HCT116 (cell line): ENCODE data around the gene ZNF333. TPM values are rescaled to one million over a fixed set of nuclear protein-coding genes. Genes with fewer than 3 reads are reported as not detected.

Experiments used
- ATAC-seq: fragments of 200-7000 bp; cut with Tn5 transposase; 2 replicates; pipeline ENCODE4 v1.9.1; 2020; ENCODE audit warnings: mild to moderate bottlenecking, moderate library complexity
- BruUV-seq: library from RNA; stranded (reverse); fragments of 400-500 nt; replicated peaks from 2 replicates; lab custom pipeline; 2021; lab: Mats Ljungman, UMichigan
- CTCF ChIA-PET: fragments of 300-600 bp; sonication (Branson Sonifier 250); formaldehyde crosslinking; loops from one replicate; lab custom pipeline; 2021; ENCODE audit warnings: antibody characterized with exemption; lab: Charles Lee
- POLR2A ChIA-PET: fragments of 300-600, 350-600 bp; sonication (Branson Sonifier 250); formaldehyde crosslinking; loops from one replicate; lab custom pipeline; 2021; ENCODE audit warnings: antibody characterized with exemption; lab: Charles Lee
- RAD21 ChIA-PET, 2 experiments: fragments of 300-600 bp; sonication (Branson Sonifier 250); formaldehyde crosslinking; loops; one replicate each; lab custom pipeline; 2023; ENCODE audit warnings: low total read pairs in 2 of 2; ENCODE audit not compliant: uncharacterized antibody in 2 of 2, unreplicated experiment in 2 of 2, low non-redundant PET in 1 of 2; lab: Charles Lee
- DNase-seq: peaks from one replicate; pipeline ENCODE4 v3.0.0-alpha.2; 2010; ENCODE audit warnings: low read depth, low spot score
- H2AFZ ChIP-seq: fragments of 200-600 bp; shearing (Covaris generic), sonication (generic); 2 replicates; pipeline ENCODE4 v1.6.1; 2017; ENCODE audit warnings: low read depth, mixed run types, mixed read lengths, antibody characterized with exemption, low read length; ENCODE audit not compliant: poor library complexity, severe bottlenecking
- H3K27ac ChIP-seq: 2 replicates; pipeline ENCODE4 v1.5.1; 2012; ENCODE audit warnings: low read depth, low read length
- H3K27me3 ChIP-seq: fragments of 200-600 bp; sonication (generic); 2 replicates; pipeline ENCODE4 v1.6.1; 2016; ENCODE audit warnings: mixed run types, low read length, mixed read lengths; ENCODE audit not compliant: insufficient read depth
- H3K36me3 ChIP-seq, 2 experiments: fragments of 200-500 bp in 1 of 2; fragments of 200-600 bp in 1 of 2; sonication (Bioruptor generic) in 1 of 2; sonication (generic) in 1 of 2; 2 replicates each; pipeline versions ENCODE4 v1.5.1 to v1.6.1; 2014 to 2016; ENCODE audit warnings: low read length in 2 of 2, inconsistent platforms in 1 of 2, mixed read lengths in 1 of 2, mixed run types in 1 of 2; ENCODE audit not compliant: insufficient read depth in 2 of 2, control insufficient read depth in 1 of 2
- H3K4me1 ChIP-seq, 2 experiments: fragments of 200-600 bp in 1 of 2; sonication (generic) in 1 of 2; 2 replicates each; pipeline versions ENCODE4 v1.5.1 to v1.6.1; 2012 to 2017; ENCODE audit warnings: low read length in 2 of 2, inconsistent platforms in 1 of 2, mild to moderate bottlenecking in 1 of 2, mixed read lengths in 1 of 2, mixed run types in 1 of 2, moderate library complexity in 1 of 2; ENCODE audit not compliant: insufficient read depth in 2 of 2, control insufficient read depth in 1 of 2
- H3K4me2 ChIP-seq: fragments of 200-600 bp; sonication (generic); 2 replicates; pipeline ENCODE4 v1.6.1; 2017; ENCODE audit warnings: mixed run types, low read length, mixed read lengths
- H3K4me3 ChIP-seq, 2 experiments: fragments of 200-600 bp in 1 of 2; sonication (generic) in 1 of 2; replicated peaks in 1 of 2; 2 replicates each; pipeline ENCODE4 v1.5.1; 2011 to 2016; ENCODE audit warnings: low read length in 2 of 2, control low read depth in 1 of 2, low read depth in 1 of 2, mild to moderate bottlenecking in 1 of 2, mixed read lengths in 1 of 2, mixed run types in 1 of 2
- H3K79me2 ChIP-seq: fragments of 200-600 bp; sonication (generic); 2 replicates; pipeline ENCODE4 v1.6.1; 2017; ENCODE audit warnings: mild to moderate bottlenecking, mixed run types, low read length, moderate library complexity, mixed read lengths; ENCODE audit not compliant: insufficient read depth
- H3K9ac ChIP-seq: fragments of 200-600 bp; sonication (generic); 2 replicates; pipeline ENCODE4 v1.6.1; 2016; ENCODE audit warnings: low read length, mixed read lengths
- H3K9me2 ChIP-seq: fragments of 200-600 bp; sonication (generic), shearing (Covaris generic); 2 replicates; pipeline ENCODE4 v1.6.1; 2017; ENCODE audit warnings: mixed run types, mild to moderate bottlenecking, moderate library complexity; ENCODE audit not compliant: insufficient read depth
- H3K9me3 ChIP-seq, 2 experiments: fragments of 200-500 bp in 1 of 2; fragments of 200-600 bp in 1 of 2; sonication (Bioruptor generic) in 1 of 2; sonication (generic) in 1 of 2; 2 replicates each; pipeline ENCODE4 v1.6.1; 2014 to 2017; ENCODE audit warnings: low read length in 2 of 2, mixed read lengths in 2 of 2, inconsistent platforms in 1 of 2, low read depth in 1 of 2, mild to moderate bottlenecking in 1 of 2, mixed run types in 1 of 2, moderate library complexity in 1 of 2; ENCODE audit not compliant: control insufficient read depth in 1 of 2, insufficient read depth in 1 of 2
- H4K20me1 ChIP-seq: fragments of 200-600 bp; sonication (generic), shearing (Covaris generic); 2 replicates; pipeline ENCODE4 v1.6.1; 2017; ENCODE audit warnings: mixed run types, mild to moderate bottlenecking, moderate library complexity; ENCODE audit not compliant: insufficient read depth
- CBX3 ChIP-seq: IDR thresholded peaks from 2 replicates; pipeline ENCODE4 v1.6.1; 2012; ENCODE audit warnings: low read depth
- CEBPB ChIP-seq: IDR thresholded peaks from 2 replicates; pipeline ENCODE4 v1.6.1; 2012; ENCODE audit warnings: low read depth
- EGR1 ChIP-seq: IDR thresholded peaks from 2 replicates; pipeline ENCODE4 v1.6.1; 2012; ENCODE audit warnings: low read depth
- ELF1 ChIP-seq: IDR thresholded peaks from 2 replicates; pipeline ENCODE4 v1.6.1; 2012; ENCODE audit warnings: low read depth, borderline replicate concordance
- EZH2phosphoT487 ChIP-seq: fragments of 200-600 bp; IDR thresholded peaks from 2 replicates; pipeline ENCODE4 v1.6.1; 2018; ENCODE audit warnings: antibody characterized with exemption, borderline replicate concordance
- FOSL1 ChIP-seq: IDR thresholded peaks from 2 replicates; pipeline ENCODE4 v1.6.1; 2012; ENCODE audit warnings: low read depth
- JUND ChIP-seq: IDR thresholded peaks from 2 replicates; pipeline ENCODE4 v1.6.1; 2012
- MAX ChIP-seq: IDR thresholded peaks from 2 replicates; pipeline ENCODE4 v1.6.1; 2012
- POLR2A ChIP-seq: IDR thresholded peaks from 2 replicates; pipeline ENCODE4 v1.7.0; 2011; ENCODE audit warnings: borderline replicate concordance; ENCODE audit not compliant: insufficient read depth, insufficient read length; ENCODE audit errors: extremely low read depth
- POLR2AphosphoS5 ChIP-seq: IDR thresholded peaks from 2 replicates; pipeline ENCODE4 v1.6.1; 2011; ENCODE audit warnings: mild to moderate bottlenecking, low read depth, low read length, moderate library complexity
- RAD21 ChIP-seq: IDR thresholded peaks from 2 replicates; pipeline ENCODE4 v1.6.1; 2012; ENCODE audit warnings: low read depth, mild to moderate bottlenecking
- SIN3A ChIP-seq: IDR thresholded peaks from 2 replicates; pipeline ENCODE4 v1.6.1; 2012; ENCODE audit warnings: low read depth
- SP1 ChIP-seq: IDR thresholded peaks from 2 replicates; pipeline ENCODE4 v1.6.1; 2012; ENCODE audit warnings: low read depth
- SRF ChIP-seq: IDR thresholded peaks from 2 replicates; pipeline ENCODE4 v1.6.1; 2012; ENCODE audit warnings: low read depth
- YY1 ChIP-seq: IDR thresholded peaks from 2 replicates; pipeline ENCODE4 v1.6.1; 2011; ENCODE audit warnings: low read length, low read depth, moderate library complexity, mild to moderate bottlenecking; ENCODE audit not compliant: insufficient replicate concordance; ENCODE audit errors: extremely low read depth
- ZFX ChIP-seq: fragments of 450-650 bp; IDR thresholded peaks from 2 replicates; pipeline ENCODE4 v1.6.1; 2017
- ZNF274 ChIP-seq: fragments of 200-500 bp; sonication (Bioruptor generic); IDR thresholded peaks from 2 replicates; pipeline ENCODE4 v1.6.1; 2014; ENCODE audit warnings: mild to moderate bottlenecking, low read depth, low read length, inconsistent platforms
- intact Hi-C: fragments of 100-400 bp; cut with micrococcal nuclease; formaldehyde crosslinking; loops from 2 replicates; pipeline ENCODE4 v1.10.0; 2022
- total RNA-seq: library from RNA; stranded (reverse); gene quantifications from one replicate; pipeline ENCODE4 v1.2.1, GENCODE V29; 2021; ENCODE audit not compliant: unreplicated experiment
- TF ChIP-seq, protein P1 (sequence below): IDR thresholded peaks from 2 replicates; pipeline ENCODE4 v1.6.1; 2012

ZNF333 gene
- total RNA-seq, 1 experiment from 2014 or later: 9.2 TPM

- Histone ChIP-seq H4K20me1 (no peaks in the 10 kb centered on the region), H2AFZ (no peak overlapping the region), H3K4me1 (no peaks in the 10 kb centered on the region), H3K36me3 (no peaks in the 10 kb centered on the region), H3K4me2 (no peak overlapping the region), H3K9me2 (no peaks in the 10 kb centered on the region), H3K27ac (no peak overlapping the region), H3K9ac (no peak overlapping the region), H3K9me3 (no peaks in the 10 kb centered on the region), H3K79me2 (no peaks in the 10 kb centered on the region), H3K4me3 (no peak overlapping the region), H3K27me3 (0 out of 2 replicates have a peak, but pooled peaks cover 6% of the 10 kb centered on the region)
- DNase-seq (no peak), ATAC-seq (no peak)
- POLR2A ChIA-PET: no interaction called here
- RAD21 ChIA-PET: no interaction called here
- no peak for TF ChIP-seq ZNF274
- TF ChIP-seq SRF: no peak
- no peak for TF ChIP-seq RAD21
- TF ChIP-seq MAX: no peak
- TF ChIP-seq CBX3: no peak
- TF ChIP-seq JUND: no peak
- no peak for TF ChIP-seq SP1
- TF ChIP-seq ELF1: no peak
- no peak for TF ChIP-seq EGR1
- TF ChIP-seq, protein P1, sequence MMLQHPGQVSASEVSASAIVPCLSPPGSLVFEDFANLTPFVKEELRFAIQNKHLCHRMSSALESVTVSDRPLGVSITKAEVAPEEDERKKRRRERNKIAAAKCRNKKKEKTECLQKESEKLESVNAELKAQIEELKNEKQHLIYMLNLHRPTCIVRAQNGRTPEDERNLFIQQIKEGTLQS: no peak
- TF ChIP-seq EZH2phosphoT487: no peak
- no peak for TF ChIP-seq YY1
- no peak for TF ChIP-seq CEBPB
- TF ChIP-seq SIN3A: no peak
- TF ChIP-seq FOSL1: no peak
- no peak for TF ChIP-seq POLR2AphosphoS5
- TF ChIP-seq POLR2A: no peak
- TF ChIP-seq ZFX: no peak
- intact Hi-C loops: no loop called here
- CTCF ChIA-PET: no interaction called here
- no TSS peak for BruUV-seq
These were observed 11.6 kb upstream of the ZNF333 start for GRCh38 chr19:14678199-14678598.
